GM18867 (cell line): ENCODE results near the gene MMP25.
"Not testable (repeated sequence)": the region's sequence is repeated elsewhere in the genome, so short reads cannot be mapped to it uniquely, and the experiment has no call there.

ENCODE experiments used
- ATAC-seq: cut with Tn5 transposase; IDR thresholded peaks from one replicate; pipeline ENCODE4 v1.9.1; 2021; ENCODE audit warnings: mild to moderate bottlenecking, moderate library complexity; ENCODE audit not compliant: unreplicated experiment

The MMP25 gene

GRCh38 chr16:3029491-3030221, 16.7 kb upstream of the MMP25 start:
- ATAC-seq = no peak

GRCh38 chr16:3030222-3031212, 15.8 kb upstream of the MMP25 start:
- ATAC-seq = no peak

GRCh38 chr16:3032624-3033023, 13.7 kb upstream of the MMP25 start:
- no peak for ATAC-seq

GRCh38 chr16:3035289-3035971, 10.9 kb upstream of the MMP25 start:
- no peak for ATAC-seq

GRCh38 chr16:3035972-3036725, 10.2 kb upstream of the MMP25 start:
- ATAC-seq = no peak

- no peak for ATAC-seq
Observed at GRCh38 chr16:3036726-3037315, 9.5 kb upstream of the MMP25 start, which contains the start of gene BICDL2. BICDL2 (minus strand) TSS chr16:3036944; CDS start chr16:3035496, 1,448 bp downstream.

- no peak for ATAC-seq
Observed at GRCh38 chr16:3038256-3038655, 8.1 kb upstream of the MMP25 start.

GRCh38 chr16:3038896-3039295, 7.5 kb upstream of the MMP25 start:
- ATAC-seq = no peak

- no peak for ATAC-seq
Observed at GRCh38 chr16:3042376-3042775, 4.0 kb upstream of the MMP25 start.

- ATAC-seq = no peak
Observed at GRCh38 chr16:3044708-3045107, 1.7 kb upstream of the MMP25 start.

GRCh38 chr16:3046641-3047386, 453 bp downstream of the MMP25 start:
- no peak for ATAC-seq

GRCh38 chr16:3047387-3047720, 993 bp downstream of the MMP25 start:
- no peak for ATAC-seq

GRCh38 chr16:3049921-3050481, 3.6 kb downstream of the MMP25 start:
- no peak for ATAC-seq

- no peak for ATAC-seq
Observed at GRCh38 chr16:3050487-3050886, 4.1 kb downstream of the MMP25 start.

- no peak for ATAC-seq
Observed at GRCh38 chr16:3051009-3051408, 4.6 kb downstream of the MMP25 start.

- ATAC-seq = no peak
Observed at GRCh38 chr16:3051494-3051893, 5.1 kb downstream of the MMP25 start.

GRCh38 chr16:3052571-3053329, 6.4 kb downstream of the MMP25 start:
- ATAC-seq = not testable (repeated sequence)

- not testable (repeated sequence) for ATAC-seq
Observed at GRCh38 chr16:3053330-3053710, 7.0 kb downstream of the MMP25 start.
